ENCODE results near the gene NT5M.
"Not testable (repeated sequence)": the region's sequence is repeated elsewhere in the genome, so short reads cannot be mapped to it uniquely, and the experiment has no call there.

The NT5M gene

GRCh38 chr17:17379197-17379991, 76.2 kb downstream of the NT5M start:
- TF ChIP-seq ZNF274 (IDR thresholded peaks at IDR 0.05; ENCODE audit: low read depth, low read length) = no peak
- no peak overlapping the region for H3K4me3 ChIP-seq (ENCODE audit: low read length)

- TF ChIP-seq ZNF274 (IDR thresholded peaks at IDR 0.05; ENCODE audit: low read depth, low read length) = no peak
- H3K4me3 ChIP-seq (ENCODE audit: low read length) = no peak overlapping the region
Measured at GRCh38 chr17:17380145-17380925, 77.2 kb downstream of the NT5M start.

GRCh38 chr17:17381446-17382064, 78.4 kb downstream of the NT5M start:
- no peak overlapping the region for H3K4me3 ChIP-seq (ENCODE audit: low read length)
- no peak for TF ChIP-seq ZNF274 (IDR thresholded peaks at IDR 0.05; ENCODE audit: low read depth, low read length)

- H3K4me3 ChIP-seq (ENCODE audit: low read length) = no peak overlapping the region
- no peak for TF ChIP-seq ZNF274 (IDR thresholded peaks at IDR 0.05; ENCODE audit: low read depth, low read length)
Measured at GRCh38 chr17:17382065-17382459, 78.9 kb downstream of the NT5M start.

GRCh38 chr17:17382971-17383370, 79.8 kb downstream of the NT5M start:
- H3K4me3 ChIP-seq (ENCODE audit: low read length) = no peak overlapping the region
- TF ChIP-seq ZNF274 (IDR thresholded peaks at IDR 0.05; ENCODE audit: low read depth, low read length) = no peak

- not testable (repeated sequence) for H3K4me3 ChIP-seq (ENCODE audit: low read length)
Measured at GRCh38 chr17:17383431-17384290, 80.5 kb downstream of the NT5M start.

GRCh38 chr17:17384291-17384615, 81.1 kb downstream of the NT5M start:
- H3K4me3 ChIP-seq (ENCODE audit: low read length) = no peak overlapping the region
- no peak for TF ChIP-seq ZNF274 (IDR thresholded peaks at IDR 0.05; ENCODE audit: low read depth, low read length)

GRCh38 chr17:17384961-17385360, 81.8 kb downstream of the NT5M start:
- TF ChIP-seq ZNF274 (IDR thresholded peaks at IDR 0.05; ENCODE audit: low read depth, low read length) = no peak
- H3K4me3 ChIP-seq (ENCODE audit: low read length) = no peak overlapping the region

- TF ChIP-seq ZNF274 (IDR thresholded peaks at IDR 0.05; ENCODE audit: low read depth, low read length) = no peak
- no peak overlapping the region for H3K4me3 ChIP-seq (ENCODE audit: low read length)
Measured at GRCh38 chr17:17385491-17385890, 82.3 kb downstream of the NT5M start.

GRCh38 chr17:17386094-17386800, 83.1 kb downstream of the NT5M start:
- no peak for TF ChIP-seq ZNF274 (IDR thresholded peaks at IDR 0.05; ENCODE audit: low read depth, low read length)

GRCh38 chr17:17387017-17387497, 83.9 kb downstream of the NT5M start:
- no peak overlapping the region for H3K4me3 ChIP-seq (ENCODE audit: low read length)
- TF ChIP-seq ZNF274 (IDR thresholded peaks at IDR 0.05; ENCODE audit: low read depth, low read length) = no peak

More at GRCh38 chr17:17386094-17386800, 83.1 kb downstream of the NT5M start:
- H3K4me3 ChIP-seq (ENCODE audit: low read length) = no peak overlapping the region

GRCh38 chr17:17387498-17388362, 84.6 kb downstream of the NT5M start:
- H3K4me3 ChIP-seq (ENCODE audit: low read length) = no peak overlapping the region

More at GRCh38 chr17:17387498-17388362, 84.6 kb downstream of the NT5M start:
- TF ChIP-seq ZNF274 (IDR thresholded peaks at IDR 0.05; ENCODE audit: low read depth, low read length) = no peak

Measured in GM08714 (cell line).